OCI-LY7 (cell line): ENCODE results near the gene WDFY2.

Experiments used
- EZH2phosphoT487 ChIP-seq: fragments of 200-600 bp; sonication (generic); IDR thresholded peaks from 2 replicates; pipeline ENCODE4 v1.6.1; 2018; ENCODE audit warnings: low read depth, borderline replicate concordance, mild to moderate bottlenecking, mixed run types, antibody characterized with exemption, low read length, moderate library complexity, mixed read lengths
- TF ChIP-seq, protein P1 (sequence below): fragments of 200-600 bp; sonication (generic); conservative IDR thresholded peaks from 2 replicates; pipeline ENCODE4 v1.5.1; 2014; ENCODE audit warnings: mild to moderate bottlenecking, antibody characterized with exemption, low read length, moderate library complexity, mixed read lengths

DNA sequence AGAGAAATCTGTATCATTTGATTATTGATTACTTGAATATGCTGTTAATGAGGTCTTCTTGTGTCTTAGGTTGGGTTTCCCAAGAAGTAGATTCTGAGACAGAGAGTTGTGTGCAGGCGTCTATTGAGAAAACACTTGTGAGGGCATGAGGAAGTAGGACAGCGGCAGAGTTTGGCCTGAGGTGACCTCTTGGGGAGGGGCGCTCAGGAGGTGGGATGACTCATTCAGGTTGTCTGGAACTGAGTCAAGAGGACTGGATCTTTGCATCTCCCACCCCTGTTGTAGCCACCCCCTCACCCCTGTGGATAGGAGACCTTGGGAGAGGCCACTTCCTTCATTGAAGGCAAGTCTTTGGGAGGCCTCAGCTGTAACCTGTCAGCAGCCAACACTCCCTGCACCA lies 35.2 kb upstream of the WDFY2 start:
- TF ChIP-seq EZH2phosphoT487 = no peak
- TF ChIP-seq, protein P1, sequence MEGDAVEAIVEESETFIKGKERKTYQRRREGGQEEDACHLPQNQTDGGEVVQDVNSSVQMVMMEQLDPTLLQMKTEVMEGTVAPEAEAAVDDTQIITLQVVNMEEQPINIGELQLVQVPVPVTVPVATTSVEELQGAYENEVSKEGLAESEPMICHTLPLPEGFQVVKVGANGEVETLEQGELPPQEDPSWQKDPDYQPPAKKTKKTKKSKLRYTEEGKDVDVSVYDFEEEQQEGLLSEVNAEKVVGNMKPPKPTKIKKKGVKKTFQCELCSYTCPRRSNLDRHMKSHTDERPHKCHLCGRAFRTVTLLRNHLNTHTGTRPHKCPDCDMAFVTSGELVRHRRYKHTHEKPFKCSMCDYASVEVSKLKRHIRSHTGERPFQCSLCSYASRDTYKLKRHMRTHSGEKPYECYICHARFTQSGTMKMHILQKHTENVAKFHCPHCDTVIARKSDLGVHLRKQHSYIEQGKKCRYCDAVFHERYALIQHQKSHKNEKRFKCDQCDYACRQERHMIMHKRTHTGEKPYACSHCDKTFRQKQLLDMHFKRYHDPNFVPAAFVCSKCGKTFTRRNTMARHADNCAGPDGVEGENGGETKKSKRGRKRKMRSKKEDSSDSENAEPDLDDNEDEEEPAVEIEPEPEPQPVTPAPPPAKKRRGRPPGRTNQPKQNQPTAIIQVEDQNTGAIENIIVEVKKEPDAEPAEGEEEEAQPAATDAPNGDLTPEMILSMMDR = no peak
